Mesendoderm (in vitro differentiated cells): ENCODE results near the gene PCSK2.

Experiments
- DNase-seq: peaks from one replicate; pipeline ENCODE4 v3.0.0; 2013
- H2AK5ac ChIP-seq: 2 replicates; pipeline ENCODE4 v1.6.1; 2013; ENCODE audit warnings: low read length, inconsistent platforms
- H2BK120ac ChIP-seq: 2 replicates; pipeline ENCODE4 v1.6.1; 2013; ENCODE audit warnings: low read depth, mild to moderate bottlenecking, low read length, moderate library complexity, mixed read lengths
- H2BK15ac ChIP-seq: replicated peaks from 2 replicates; pipeline ENCODE4 v1.6.1; 2013; ENCODE audit warnings: low read depth, mild to moderate bottlenecking, moderate library complexity
- H2BK5ac ChIP-seq: 2 replicates; pipeline ENCODE4 v1.6.1; 2013; ENCODE audit warnings: low read length, inconsistent platforms
- H3K18ac ChIP-seq: 2 replicates; pipeline ENCODE4 v1.6.1; 2013; ENCODE audit warnings: mild to moderate bottlenecking, low read length, mixed read lengths
- H3K23ac ChIP-seq: one replicate; pipeline ENCODE4 v1.6.1; 2013; ENCODE audit warnings: low read length
- H3K27ac ChIP-seq: 2 replicates; pipeline ENCODE4 v1.5.1; 2013; ENCODE audit warnings: low read depth, mild to moderate bottlenecking, inconsistent platforms, low read length, moderate library complexity
- H3K27me3 ChIP-seq: 2 replicates; pipeline ENCODE4 v1.6.1; 2013; ENCODE audit warnings: low read length, control low read depth, mild to moderate bottlenecking, inconsistent platforms; ENCODE audit not compliant: insufficient read depth, poor library complexity
- H3K36me3 ChIP-seq: 2 replicates; pipeline ENCODE4 v1.6.1; 2013; ENCODE audit warnings: low read length, inconsistent platforms; ENCODE audit not compliant: control insufficient read depth, insufficient read depth
- H3K4ac ChIP-seq: one replicate; pipeline ENCODE4 v1.6.1; 2013; ENCODE audit warnings: low read depth, mild to moderate bottlenecking, low read length, moderate library complexity
- H3K4me1 ChIP-seq: 2 replicates; pipeline ENCODE4 v1.6.1; 2013; ENCODE audit warnings: low read depth, low read length, inconsistent platforms; ENCODE audit not compliant: control insufficient read depth
- H3K4me2 ChIP-seq: 2 replicates; pipeline ENCODE4 v1.6.1; 2013; ENCODE audit warnings: low read length
- H3K4me3 ChIP-seq: 2 replicates; pipeline ENCODE4 v1.5.1; 2013; ENCODE audit warnings: mild to moderate bottlenecking, low read length
- H3K56ac ChIP-seq: one replicate; pipeline ENCODE4 v1.6.1; 2013; ENCODE audit warnings: low read length
- H3K79me1 ChIP-seq: 2 replicates; pipeline ENCODE4 v1.6.1; 2013; ENCODE audit warnings: low read length, inconsistent platforms
- H3K79me2 ChIP-seq: 2 replicates; pipeline ENCODE4 v1.6.1; 2013; ENCODE audit warnings: mild to moderate bottlenecking, low read length; ENCODE audit not compliant: control insufficient read depth, insufficient read depth
- H3K9ac ChIP-seq: 2 replicates; pipeline ENCODE4 v1.6.1; 2013; ENCODE audit warnings: low read length, inconsistent platforms
- H4K5ac ChIP-seq: one replicate; pipeline ENCODE4 v1.6.1; 2013; ENCODE audit warnings: low read length
- H4K8ac ChIP-seq: one replicate; pipeline ENCODE4 v1.6.1; 2013; ENCODE audit warnings: low read depth, mild to moderate bottlenecking, control low read depth, low read length, moderate library complexity
- WGBS: extraction: QIAGEN DNeasy Blood & Tissue Kit; methylation state at CpG from one replicate; pipeline ENCODE4 v1.1.7; 2013; ENCODE audit warnings: low lambda C conversion rate, missing lambda C conversion rate; ENCODE audit not compliant: insufficient coverage; ENCODE audit errors: extremely low coverage; 5-methylcytosine and 5-hydroxymethylcytosine counted together

PCSK2 gene

GRCh38 chr20:17391127-17391771 is 164.4 kb downstream of the PCSK2 start:
- no CpG with 5 or more reads among the region's 2 CpGs for WGBS
- Histone ChIP-seq H3K56ac (no peak overlapping the region), H2AK5ac (no peak overlapping the region), H3K79me1 (no peaks in the 10 kb centered on the region), H3K36me3 (no peaks in the 10 kb centered on the region), H3K4ac (no peak overlapping the region), H3K4me2 (no peak overlapping the region), H3K9ac (no peak overlapping the region), H3K23ac (no peak overlapping the region), H4K5ac (no peak overlapping the region), H3K27ac (no peak overlapping the region), H3K18ac (no peak overlapping the region), H3K79me2 (no peaks in the 10 kb centered on the region), H4K8ac (no peak overlapping the region), H2BK5ac (no peak overlapping the region), H2BK120ac (no peak overlapping the region), H3K4me3 (no peak overlapping the region), H3K4me1 (no peaks in the 10 kb centered on the region), H2BK15ac (no peak overlapping the region), H3K27me3 (no peaks in the 10 kb centered on the region)
- no peak for DNase-seq

GRCh38 chr20:17394411-17394810 is 167.6 kb downstream of the PCSK2 start:
- DNase-seq, result no peak
- Histone ChIP-seq H4K5ac (no peak overlapping the region), H3K4me1 (no peaks in the 10 kb centered on the region), H2BK120ac (no peak overlapping the region), H3K27me3 (no peaks in the 10 kb centered on the region), H3K56ac (no peak overlapping the region), H2BK5ac (no peak overlapping the region), H3K4me2 (no peak overlapping the region), H3K23ac (no peak overlapping the region), H2AK5ac (no peak overlapping the region), H3K18ac (no peak overlapping the region), H4K8ac (no peak overlapping the region), H3K79me1 (no peaks in the 10 kb centered on the region), H3K4ac (no peak overlapping the region), H3K27ac (no peak overlapping the region), H3K79me2 (no peaks in the 10 kb centered on the region), H3K36me3 (no peaks in the 10 kb centered on the region), H2BK15ac (no peak overlapping the region), H3K9ac (no peak overlapping the region), H3K4me3 (no peak overlapping the region)
- no CpG with 5 or more reads among the region's 5 CpGs for WGBS

GRCh38 chr20:17395729-17396128 is 168.9 kb downstream of the PCSK2 start:
- H3K18ac ChIP-seq, result no peak overlapping the region
- H2BK120ac ChIP-seq, result no peak overlapping the region
- no peak overlapping the region for H3K4me2 ChIP-seq
- no peak overlapping the region for H2BK5ac ChIP-seq
- no peak overlapping the region for H3K4ac ChIP-seq
- H4K5ac ChIP-seq, result no peak overlapping the region
- H3K56ac ChIP-seq, result no peak overlapping the region
- no peak overlapping the region for H4K8ac ChIP-seq
- no CpG with 5 or more reads among the region's 3 CpGs for WGBS
- no peak overlapping the region for H2BK15ac ChIP-seq
- no peaks in the 10 kb centered on the region for H3K36me3 ChIP-seq
- no peaks in the 10 kb centered on the region for H3K4me1 ChIP-seq
- H2AK5ac ChIP-seq, result no peak overlapping the region
- DNase-seq, result no peak
- no peak overlapping the region for H3K23ac ChIP-seq
- no peaks in the 10 kb centered on the region for H3K79me2 ChIP-seq
- no peaks in the 10 kb centered on the region for H3K27me3 ChIP-seq
- no peaks in the 10 kb centered on the region for H3K79me1 ChIP-seq
- no peak overlapping the region for H3K9ac ChIP-seq
- H3K4me3 ChIP-seq, result no peak overlapping the region
- no peak overlapping the region for H3K27ac ChIP-seq

- Histone ChIP-seq H3K79me2 (no peaks in the 10 kb centered on the region), H3K27ac (no peak overlapping the region), H3K79me1 (no peaks in the 10 kb centered on the region), H3K4me3 (no peak overlapping the region), H2BK15ac (no peak overlapping the region), H3K27me3 (no peaks in the 10 kb centered on the region), H4K5ac (no peak overlapping the region), H3K18ac (no peak overlapping the region), H3K4me1 (no peaks in the 10 kb centered on the region), H3K23ac (no peak overlapping the region), H2BK5ac (no peak overlapping the region), H3K9ac (no peak overlapping the region), H2BK120ac (no peak overlapping the region), H3K56ac (no peak overlapping the region), H3K4me2 (no peak overlapping the region), H2AK5ac (no peak overlapping the region), H3K36me3 (no peaks in the 10 kb centered on the region), H4K8ac (no peak overlapping the region), H3K4ac (no peak overlapping the region)
- DNase-seq, result peak; percentile 53
- WGBS, result no CpG with 5 or more reads among the region's 7 CpGs
Measured at GRCh38 chr20:17399303-17399985, 172.6 kb downstream of the PCSK2 start.

- no peak overlapping the region for H3K4me2 ChIP-seq
- H3K27me3 ChIP-seq, result no peaks in the 10 kb centered on the region
- H4K5ac ChIP-seq, result no peak overlapping the region
- H3K4me3 ChIP-seq, result no peak overlapping the region
- no CpG with 5 or more reads among the region's 4 CpGs for WGBS
- H3K23ac ChIP-seq, result no peak overlapping the region
- H3K4ac ChIP-seq, result no peak overlapping the region
- H2BK5ac ChIP-seq, result no peak overlapping the region
- H3K79me1 ChIP-seq, result no peaks in the 10 kb centered on the region
- no peak overlapping the region for H3K27ac ChIP-seq
- no peak for DNase-seq
- H3K9ac ChIP-seq, result no peak overlapping the region
- H2BK15ac ChIP-seq, result no peak overlapping the region
- H2BK120ac ChIP-seq, result no peak overlapping the region
- no peaks in the 10 kb centered on the region for H3K36me3 ChIP-seq
- no peak overlapping the region for H3K56ac ChIP-seq
- no peak overlapping the region for H4K8ac ChIP-seq
- H3K79me2 ChIP-seq, result no peaks in the 10 kb centered on the region
- no peak overlapping the region for H2AK5ac ChIP-seq
- H3K18ac ChIP-seq, result no peak overlapping the region
- no peaks in the 10 kb centered on the region for H3K4me1 ChIP-seq
Measured at GRCh38 chr20:17403461-17403860, 176.6 kb downstream of the PCSK2 start.
